ENCODE data around the gene SHE. TPM values are rescaled to one million over a fixed set of nuclear protein-coding genes. Genes with fewer than 3 reads are reported as not detected.
A peak's percentile ranks its signal among the peaks of the same experiment; 100 is the strongest.

SHE gene
- polyA plus RNA-seq, 1 donor: 9.9 TPM

GRCh38 chr1:154443274-154444013 is 58.8 kb downstream of the SHE start:
- no peak for DNase-seq

GRCh38 chr1:154442006-154442740 is 60.0 kb downstream of the SHE start:
- DNase-seq: no peak

- DNase-seq: no peak
Observed at GRCh38 chr1:154441241-154441888, 60.8 kb downstream of the SHE start.

GRCh38 chr1:154440036-154440804 is 62.0 kb downstream of the SHE start:
- no peak for DNase-seq

- DNase-seq: no peak
Observed at GRCh38 chr1:154436433-154436832, 65.8 kb downstream of the SHE start.

- no peak for DNase-seq
Observed at GRCh38 chr1:154435599-154436200, 66.5 kb downstream of the SHE start.

- DNase-seq: peak; percentile 58
Observed at GRCh38 chr1:154434346-154435085, 67.7 kb downstream of the SHE start.

- DNase-seq: no peak
Observed at GRCh38 chr1:154433161-154433764, 68.9 kb downstream of the SHE start.

GRCh38 chr1:154431586-154432373 is 70.4 kb downstream of the SHE start:
- DNase-seq: no peak

GRCh38 chr1:154430903-154431302 is 71.3 kb downstream of the SHE start:
- no peak for DNase-seq

GRCh38 chr1:154429841-154430611 is 72.2 kb downstream of the SHE start:
- DNase-seq: no peak

Other genes with a start within 250 kb of the SHE start
- gene HAX1, start 229.8 kb downstream of the SHE start, polyA plus RNA-seq (ENCODE audit: insufficient read length): 67.5 TPM
- gene AQP10, start 181.3 kb downstream of the SHE start, polyA plus RNA-seq (ENCODE audit: insufficient read length): not detected
- gene ATP8B2, start 176.9 kb downstream of the SHE start, polyA plus RNA-seq (ENCODE audit: insufficient read length): 22.4 TPM
- gene IL6R, start 97.1 kb downstream of the SHE start, polyA plus RNA-seq (ENCODE audit: insufficient read length): 7.7 TPM
- gene TDRD10, start 193 bp downstream of the SHE start, polyA plus RNA-seq (ENCODE audit: insufficient read length): 3.3 TPM
- gene UBE2Q1, start 56.2 kb upstream of the SHE start, polyA plus RNA-seq (ENCODE audit: insufficient read length): 64.9 TPM
- gene CHRNB2, start 65.4 kb upstream of the SHE start, polyA plus RNA-seq (ENCODE audit: insufficient read length): 0.26 TPM
- gene ADAR, start 105.8 kb upstream of the SHE start, polyA plus RNA-seq (ENCODE audit: insufficient read length): 52.4 TPM